NCI-H2196 (cell line): Measurements from ENCODE around the gene HMGN3.
A peak's percentile ranks its signal among the peaks of the same experiment; 100 is the strongest.

ENCODE experiments used
- DNase-seq: peaks from one replicate; lab custom pipeline; 2025; ENCODE audit not compliant: unreplicated experiment; lab: John Stamatoyannopoulos, UW

Gene HMGN3

GRCh38 chr6:79233611-79234149 is 802 bp downstream of the HMGN3 start:
- DNase-seq, result peak; percentile 80

- no peak for DNase-seq
Observed at GRCh38 chr6:79232696-79233462, 1.6 kb downstream of the HMGN3 start.

DNA sequence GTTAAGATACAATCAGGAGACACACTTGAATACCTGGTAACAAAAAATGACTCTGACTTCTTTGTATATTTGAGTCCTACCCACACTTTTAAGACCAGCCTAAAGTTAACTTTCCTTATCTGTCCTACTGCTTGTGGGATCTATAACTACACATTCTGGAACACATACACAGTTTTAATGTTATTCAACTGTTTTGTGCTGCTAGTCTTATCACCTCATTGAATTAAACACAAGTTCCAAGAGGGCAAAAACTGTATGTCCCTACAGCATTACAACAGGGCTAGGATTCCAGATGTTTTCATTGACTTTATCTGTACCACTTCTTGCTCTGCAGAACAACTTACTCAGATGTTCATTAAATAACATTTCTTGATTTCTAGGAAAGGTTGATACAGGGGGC is 2.8 kb downstream of the HMGN3 start:
- DNase-seq, result no peak

GRCh38 chr6:79231101-79231500 is 3.4 kb downstream of the HMGN3 start:
- DNase-seq, result no peak

DNA sequence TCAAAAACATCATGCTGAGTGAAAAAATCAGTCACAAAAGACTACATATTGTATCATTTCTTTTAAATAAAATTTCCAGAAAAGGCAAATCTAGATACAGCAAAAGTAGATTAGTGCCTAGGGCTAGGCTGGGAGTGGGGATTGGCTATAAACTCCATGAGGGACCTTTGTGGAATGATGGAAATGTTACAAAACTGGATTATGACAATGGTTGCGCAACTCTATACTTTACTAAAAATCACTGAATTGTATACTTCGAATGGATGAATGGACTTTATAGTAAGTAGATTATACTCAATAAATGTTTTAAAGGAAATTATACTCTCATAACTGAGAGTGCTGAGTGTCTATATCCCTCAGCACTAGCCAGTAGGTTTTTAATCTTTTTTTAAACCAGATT is 4.3 kb downstream of the HMGN3 start:
- DNase-seq, result no peak

- no peak for DNase-seq
Observed at GRCh38 chr6:79227445-79227844, 7.0 kb downstream of the HMGN3 start.

DNA sequence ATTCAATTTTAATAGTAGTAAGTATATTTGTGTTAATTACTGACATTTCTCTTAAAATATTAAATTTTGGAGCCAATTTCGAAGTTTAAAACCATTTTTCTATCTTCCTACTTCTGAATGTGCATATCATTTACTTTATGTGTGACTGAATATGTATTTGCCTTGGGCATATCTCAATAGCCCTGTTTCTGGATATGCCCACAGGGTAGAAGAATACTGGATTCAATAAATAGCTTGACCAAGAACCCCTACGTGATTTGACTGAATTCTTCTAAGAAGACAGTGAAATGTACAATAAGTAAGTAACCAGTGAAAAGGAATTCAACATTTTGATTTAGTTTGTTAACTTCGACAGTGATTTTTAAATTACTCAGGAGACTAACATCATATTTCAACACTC is 7.8 kb downstream of the HMGN3 start:
- DNase-seq, result no peak

DNA sequence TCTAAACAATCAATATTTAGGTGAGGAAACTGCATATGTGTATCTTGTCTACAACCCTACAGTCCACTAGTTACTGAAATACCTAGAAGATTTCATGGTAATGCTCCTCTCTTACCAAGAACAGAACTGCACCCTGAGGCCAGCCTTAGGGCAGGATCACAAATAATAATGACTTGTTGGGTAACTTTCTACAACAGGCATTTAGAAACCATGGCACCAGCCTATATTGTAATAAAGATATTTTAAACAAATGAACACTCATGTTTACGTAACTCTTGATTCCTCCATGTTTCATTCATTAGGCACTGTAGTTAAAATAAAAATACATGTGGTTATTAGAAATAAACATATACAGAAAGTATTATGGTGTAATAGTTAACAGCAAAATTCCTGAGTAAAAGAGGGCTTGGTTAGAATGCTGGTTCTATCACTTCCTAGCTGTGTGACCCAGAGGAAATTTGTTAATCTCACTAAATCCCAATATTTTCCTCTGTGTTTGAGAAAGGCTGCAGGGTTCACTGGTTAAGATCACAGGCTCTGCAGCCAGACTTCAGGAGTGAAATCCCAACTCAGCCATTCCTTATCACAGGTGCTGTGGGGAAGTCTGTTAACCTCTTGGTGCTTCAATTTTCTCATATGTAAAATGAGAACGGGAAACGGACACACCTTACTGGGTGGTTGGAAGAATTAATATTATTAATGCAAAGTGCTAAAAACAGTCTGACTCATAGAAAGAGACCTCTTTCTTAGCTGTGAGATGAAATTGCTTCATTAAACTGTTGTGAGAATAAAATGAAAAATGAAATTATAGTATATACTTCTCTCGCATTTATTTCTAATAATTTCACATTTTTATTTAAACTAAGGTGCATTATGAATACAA is 8.5 kb downstream of the HMGN3 start:
- DNase-seq, result no peak

DNA sequence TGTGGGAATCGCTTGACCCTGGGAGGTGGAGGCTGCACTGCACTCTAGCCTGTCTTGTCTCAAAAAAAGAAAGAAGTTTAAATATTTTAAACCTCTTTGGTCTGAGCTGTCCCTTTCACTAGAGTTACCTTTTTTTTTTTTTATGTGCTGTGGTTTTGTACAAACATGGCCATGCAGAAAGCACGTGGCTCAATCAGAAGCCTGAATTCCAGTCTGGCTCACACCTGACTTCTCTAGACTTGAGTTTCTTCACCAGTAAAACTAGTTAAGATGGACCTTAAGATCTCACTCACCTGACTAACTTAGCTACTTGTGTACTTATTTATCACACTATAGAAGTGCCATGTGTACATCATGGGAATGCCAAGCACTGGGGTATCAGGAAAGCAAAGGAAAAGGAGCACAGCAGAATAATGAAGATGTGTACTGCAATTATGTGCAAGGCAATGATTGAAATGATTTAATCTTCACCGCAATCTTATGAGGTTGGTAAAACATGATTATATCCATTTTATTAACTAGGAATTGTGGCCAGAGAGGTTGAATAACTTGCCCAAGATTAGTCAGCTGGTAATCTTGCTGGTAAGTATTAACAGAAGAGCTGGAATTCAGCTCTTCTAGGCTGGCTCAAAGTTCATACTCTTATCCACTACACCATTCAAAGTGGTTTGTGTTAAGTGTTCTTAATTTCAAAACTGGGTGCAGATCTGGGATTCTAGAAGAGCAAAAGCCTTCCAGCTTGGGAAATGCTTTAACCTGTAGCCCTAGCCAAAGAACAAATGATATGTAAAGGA is 10.7 kb downstream of the HMGN3 start:
- DNase-seq, result no peak

- DNase-seq, result no peak
Observed at GRCh38 chr6:79215213-79215824, 19.2 kb downstream of the HMGN3 start.

- no peak for DNase-seq
Observed at GRCh38 chr6:79212859-79213258, 21.6 kb downstream of the HMGN3 start.

DNA sequence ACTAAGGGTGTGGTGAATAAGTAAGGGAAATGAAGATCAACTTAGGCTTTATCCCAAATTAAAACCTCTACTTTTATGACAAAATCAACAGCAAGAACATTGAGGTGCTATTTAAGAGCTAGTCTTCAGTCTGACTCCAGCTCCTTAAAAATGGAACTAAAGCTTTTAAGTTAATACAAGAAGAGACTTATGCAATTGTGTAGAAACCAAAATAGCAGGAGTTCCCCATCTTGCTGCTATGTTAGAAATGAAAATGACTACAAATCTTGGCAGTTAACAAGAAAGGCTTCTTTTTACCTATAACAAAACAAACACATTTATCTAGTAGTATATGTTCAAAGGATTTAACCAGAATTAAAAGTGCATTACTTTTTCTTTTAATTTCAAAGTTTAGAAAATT is 25.7 kb downstream of the HMGN3 start:
- no peak for DNase-seq

DNA sequence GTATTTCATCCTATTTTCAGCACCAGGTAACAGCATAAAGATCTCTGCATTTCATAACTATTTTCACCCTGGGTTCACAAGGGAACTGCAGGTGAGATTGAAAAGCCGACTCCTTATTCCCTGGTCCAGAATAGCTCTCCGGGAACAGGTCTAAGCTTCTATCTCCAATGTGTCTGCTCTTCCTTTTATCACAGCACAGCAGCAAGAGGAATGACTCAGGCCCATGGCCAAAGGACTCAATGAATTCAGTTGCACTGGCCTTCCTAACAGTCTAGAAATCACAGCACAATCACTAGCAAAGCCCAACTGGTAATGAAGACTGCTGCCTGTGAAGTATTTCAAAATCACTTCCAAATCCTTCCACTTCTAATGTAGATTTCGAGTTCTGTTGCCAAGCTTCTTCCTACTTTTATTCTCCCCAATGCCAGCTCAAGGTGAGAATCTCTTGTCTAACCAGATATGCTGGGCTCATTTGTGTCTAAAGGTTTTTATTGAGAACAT is 30.7 kb downstream of the HMGN3 start:
- DNase-seq, result no peak

DNA sequence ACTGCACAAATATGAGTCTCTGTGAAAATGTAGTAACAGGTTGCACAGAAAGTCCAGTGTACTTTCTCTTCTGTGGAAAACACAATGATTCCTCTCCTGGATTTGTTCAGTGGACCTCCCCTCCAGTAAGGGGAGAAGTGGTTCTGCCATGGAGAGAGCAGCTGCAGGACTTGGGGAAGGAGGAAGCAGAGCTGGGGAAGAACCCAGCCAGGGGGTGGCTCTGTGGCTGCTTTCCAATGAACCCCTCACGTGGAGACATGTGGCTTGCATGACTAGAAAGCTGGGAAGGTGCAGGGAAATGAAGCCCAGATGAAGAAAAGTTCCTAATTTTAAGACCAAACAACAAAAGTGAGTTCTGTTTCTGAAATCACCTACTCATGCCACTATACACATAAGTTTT is 31.9 kb downstream of the HMGN3 start:
- DNase-seq, result no peak

DNA sequence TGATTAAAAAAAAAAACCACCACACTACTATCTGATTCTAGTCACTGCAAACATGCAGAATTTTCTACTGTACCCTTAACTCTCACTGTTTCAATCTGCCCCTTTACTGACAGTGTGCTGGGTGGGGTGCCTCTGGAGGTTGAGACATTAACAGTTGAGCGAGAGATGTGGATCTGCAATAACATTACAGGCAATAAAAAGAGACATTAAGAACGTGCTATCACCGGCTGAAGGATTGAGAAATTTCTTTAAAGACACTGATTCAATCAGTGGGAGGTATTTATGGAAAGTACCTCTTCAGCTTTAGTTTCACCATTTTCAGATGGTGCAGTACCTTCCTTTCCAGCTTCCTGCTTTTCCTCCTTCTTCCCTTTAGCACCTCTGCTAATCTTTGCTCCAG is 32.5 kb downstream of the HMGN3 start:
- DNase-seq, result no peak

DNA sequence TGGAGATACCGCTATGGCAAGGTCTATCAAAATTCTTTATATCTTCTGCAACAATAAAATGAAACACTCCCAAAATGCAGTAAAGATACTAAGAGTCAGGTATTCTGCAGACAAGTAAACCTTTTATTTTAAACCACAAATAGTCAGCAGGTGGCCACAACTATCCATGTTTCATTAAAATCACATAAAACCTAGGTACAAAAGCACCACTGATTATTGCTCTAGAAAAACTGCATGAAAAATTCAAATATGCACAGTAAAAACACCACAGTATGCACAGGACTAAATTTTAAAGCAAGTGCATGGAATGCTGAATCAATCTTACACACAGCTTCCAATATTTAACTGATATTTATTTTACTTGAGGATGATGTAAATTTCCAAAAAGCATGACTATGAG is 33.3 kb downstream of the HMGN3 start:
- DNase-seq, result no peak

DNA sequence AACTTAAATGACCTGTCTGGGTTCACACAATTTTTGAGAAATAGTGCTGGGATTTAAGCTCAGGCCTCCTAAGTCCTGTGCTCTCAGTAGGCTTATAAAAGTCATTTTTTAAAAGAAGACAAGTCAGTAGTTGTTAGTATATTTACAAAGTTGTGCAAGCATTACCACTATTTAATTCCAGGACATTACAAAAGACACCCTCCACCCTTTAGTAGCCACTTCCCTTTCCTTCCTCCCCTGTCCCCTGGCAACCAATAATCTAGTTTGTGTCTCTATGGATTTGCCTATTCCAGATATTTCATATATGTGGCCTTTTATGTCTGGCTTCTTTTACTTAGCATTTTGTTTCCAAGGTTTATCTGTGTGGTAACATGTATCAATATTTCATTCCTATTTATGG is 37.6 kb downstream of the HMGN3 start:
- DNase-seq, result no peak

DNA sequence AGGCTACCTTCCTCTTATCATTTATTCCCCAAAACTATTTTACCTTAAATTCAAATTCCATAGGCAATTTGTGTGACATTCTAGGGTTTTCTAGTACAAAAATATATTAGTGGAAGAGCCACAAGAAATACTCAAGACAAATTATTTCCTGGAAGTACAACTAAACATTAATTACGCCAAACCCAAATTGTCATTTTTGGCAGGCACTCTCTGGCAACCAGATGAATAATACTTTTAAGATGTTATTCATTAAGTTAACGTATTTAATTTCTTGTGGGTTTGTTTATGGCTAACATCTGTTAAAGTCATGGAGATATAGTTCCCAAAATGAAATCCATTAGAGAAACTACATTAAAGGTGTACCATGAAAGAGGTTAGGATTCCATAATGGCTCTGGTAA is 40.5 kb downstream of the HMGN3 start:
- DNase-seq, result no peak

DNA sequence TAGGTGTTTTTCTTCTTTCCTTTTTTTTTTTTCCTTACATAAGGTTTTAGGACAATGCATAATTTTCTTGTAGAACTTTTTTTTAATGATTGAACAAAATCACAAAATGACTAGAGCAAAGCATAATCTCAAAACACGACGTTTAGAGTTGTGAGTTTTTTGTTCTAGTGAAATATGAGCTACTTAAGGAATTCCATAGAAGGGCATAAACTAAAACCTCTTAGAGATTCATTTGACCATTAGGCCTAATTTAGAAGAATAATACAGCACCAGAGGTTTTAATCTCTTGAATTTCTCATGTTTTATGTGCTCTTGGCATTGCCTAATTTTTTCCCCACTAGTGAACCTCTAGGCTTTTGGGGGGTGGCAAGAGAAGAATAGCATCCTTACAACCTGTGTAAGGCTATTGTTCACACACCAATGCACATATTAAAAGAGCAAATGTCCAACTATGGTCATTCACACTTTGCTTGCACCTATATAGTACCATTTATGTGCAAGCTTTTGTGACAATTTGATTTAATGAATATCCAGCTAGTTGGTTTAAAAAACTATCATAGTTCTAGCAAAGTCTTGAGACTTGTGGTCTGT is 44.6 kb downstream of the HMGN3 start:
- DNase-seq, result no peak

GRCh38 chr6:79188885-79189480 is 45.5 kb downstream of the HMGN3 start:
- DNase-seq, result no peak
